Uterus (tissue), 2 donors: Measurements from ENCODE around the gene CADM2.

ENCODE experiments used
- POLR2A ChIP-seq, 2 donors: fragments of 450-650 bp; IDR thresholded peaks; one replicate each; pipeline ENCODE4 v1.6.1; 2016; ENCODE audit warnings: antibody characterized with exemption in 2 of 2, mild to moderate bottlenecking in 1 of 2, moderate library complexity in 1 of 2
- TF ChIP-seq, protein P1 (sequence below), 4 experiments: fragments of 200-600 bp in 2 of 4; fragments of 450-650 bp in 2 of 4; sonication (generic) in 2 of 4; IDR thresholded peaks; one replicate each; pipeline ENCODE4 v1.5.1; 2016 to 2019; ENCODE audit warnings: antibody characterized with exemption in 4 of 4, mild to moderate bottlenecking in 2 of 4, moderate library complexity in 1 of 4

DNA sequence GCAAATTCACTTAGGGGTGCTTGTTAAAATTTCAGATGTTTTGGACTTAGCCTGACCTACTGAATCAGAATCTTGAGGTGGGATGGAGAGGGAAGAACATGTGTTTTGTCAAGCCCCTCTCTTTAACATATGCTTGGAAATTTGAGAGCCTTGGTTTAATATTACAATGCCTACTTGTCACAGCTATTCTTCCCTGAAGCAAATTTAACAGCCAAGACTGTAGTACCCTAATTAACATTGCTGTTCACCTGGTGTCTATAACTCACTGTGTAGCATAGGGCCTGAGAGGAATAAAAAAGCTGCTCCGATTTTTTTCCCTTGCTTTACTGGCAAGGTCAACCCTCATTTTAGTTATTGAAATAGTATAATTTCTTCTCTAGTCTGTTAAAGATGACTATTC is 880.1 kb downstream of the CADM2 start:
- no peak for TF ChIP-seq POLR2A (IDR thresholded peaks at IDR 0.05)
- TF ChIP-seq, protein P1, sequence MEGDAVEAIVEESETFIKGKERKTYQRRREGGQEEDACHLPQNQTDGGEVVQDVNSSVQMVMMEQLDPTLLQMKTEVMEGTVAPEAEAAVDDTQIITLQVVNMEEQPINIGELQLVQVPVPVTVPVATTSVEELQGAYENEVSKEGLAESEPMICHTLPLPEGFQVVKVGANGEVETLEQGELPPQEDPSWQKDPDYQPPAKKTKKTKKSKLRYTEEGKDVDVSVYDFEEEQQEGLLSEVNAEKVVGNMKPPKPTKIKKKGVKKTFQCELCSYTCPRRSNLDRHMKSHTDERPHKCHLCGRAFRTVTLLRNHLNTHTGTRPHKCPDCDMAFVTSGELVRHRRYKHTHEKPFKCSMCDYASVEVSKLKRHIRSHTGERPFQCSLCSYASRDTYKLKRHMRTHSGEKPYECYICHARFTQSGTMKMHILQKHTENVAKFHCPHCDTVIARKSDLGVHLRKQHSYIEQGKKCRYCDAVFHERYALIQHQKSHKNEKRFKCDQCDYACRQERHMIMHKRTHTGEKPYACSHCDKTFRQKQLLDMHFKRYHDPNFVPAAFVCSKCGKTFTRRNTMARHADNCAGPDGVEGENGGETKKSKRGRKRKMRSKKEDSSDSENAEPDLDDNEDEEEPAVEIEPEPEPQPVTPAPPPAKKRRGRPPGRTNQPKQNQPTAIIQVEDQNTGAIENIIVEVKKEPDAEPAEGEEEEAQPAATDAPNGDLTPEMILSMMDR (IDR thresholded peaks at IDR 0.05), result no peak
